Inferior parietal cortex (tissue), 1 donor: ENCODE data around the gene ZNF700.
"Not testable (repeated sequence)": the region's sequence is repeated elsewhere in the genome, so short reads cannot be mapped to it uniquely, and the experiment has no call there.

Source experiments
- DNase-seq: peaks from one replicate; pipeline ENCODE4 v3.0.0-alpha.2; 2016; ENCODE audit errors: extremely low spot score

ZNF700 gene

DNA sequence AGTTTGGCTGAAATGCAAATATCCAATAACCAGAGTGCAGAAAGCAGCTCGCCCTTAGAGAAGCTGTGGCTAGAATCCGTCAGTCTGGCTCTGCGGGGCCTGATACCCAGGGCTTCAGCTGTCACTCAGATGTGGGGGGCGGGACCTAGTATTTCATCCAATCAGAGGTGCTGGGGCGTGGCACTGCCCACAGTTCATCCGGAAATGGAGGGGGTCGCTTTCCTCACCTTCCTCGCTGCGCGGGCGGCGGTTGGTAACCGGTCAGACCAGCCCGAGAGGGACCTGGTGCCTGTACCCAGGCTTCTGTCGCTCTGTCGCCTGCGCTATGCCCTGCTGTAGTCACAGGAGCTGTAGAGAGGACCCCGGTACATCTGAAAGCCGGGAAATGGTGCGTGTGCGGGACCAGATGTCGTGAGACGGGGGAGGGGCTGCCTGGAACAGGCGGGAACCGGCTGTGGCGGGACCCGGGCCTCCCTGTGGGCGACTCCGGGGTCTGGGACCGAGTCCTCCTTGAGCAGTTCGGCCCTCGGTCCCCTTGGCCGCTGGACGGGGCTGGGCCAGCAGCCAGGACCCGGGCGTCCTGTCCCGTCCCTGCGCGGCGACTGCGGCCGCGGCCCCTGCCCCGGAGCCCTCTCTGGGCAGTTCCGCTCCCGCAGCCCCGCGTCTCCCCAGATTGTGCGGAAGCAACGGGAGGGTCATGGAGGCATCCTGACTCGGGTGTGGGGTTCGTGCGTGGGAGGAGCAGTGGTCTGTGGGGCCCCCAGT lies at the start of gene ZNF700:
Gene ZNF700, plus strand, starts transcription at position 222 of the 765 bp plus-strand sequence. Its CDS starts 104 bp downstream, at position 326.
- peak; percentile 95 for DNase-seq

DNA sequence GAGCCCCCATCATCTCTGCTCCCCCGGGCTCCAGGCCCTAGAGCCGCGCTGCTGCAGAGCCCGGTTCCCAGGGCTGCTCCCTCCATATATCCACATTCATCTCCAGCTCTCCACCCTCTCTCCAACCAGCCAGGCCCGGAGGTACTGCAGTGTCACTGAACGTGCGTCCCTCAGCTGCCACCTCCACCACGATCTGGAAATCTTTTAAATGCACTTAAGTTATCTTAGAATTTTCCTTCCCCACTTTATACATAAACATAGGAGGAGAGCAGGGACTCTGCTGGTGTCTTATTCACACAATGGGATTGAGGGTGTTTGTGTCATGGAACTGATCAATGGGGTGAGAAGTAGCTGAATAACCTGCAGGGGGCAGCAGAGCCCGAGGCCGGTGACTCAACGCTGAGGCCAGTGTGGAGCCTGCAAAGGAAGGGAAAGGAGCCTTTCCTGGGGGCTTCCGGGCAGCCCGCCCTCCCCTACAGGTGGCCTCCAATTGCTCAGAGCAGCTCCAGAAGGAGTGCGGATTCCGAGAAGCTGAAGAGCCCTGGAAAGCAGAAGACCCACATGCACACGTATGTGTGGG lies 45.1 kb upstream of the ZNF700 start:
- peak; percentile 5 for DNase-seq

DNA sequence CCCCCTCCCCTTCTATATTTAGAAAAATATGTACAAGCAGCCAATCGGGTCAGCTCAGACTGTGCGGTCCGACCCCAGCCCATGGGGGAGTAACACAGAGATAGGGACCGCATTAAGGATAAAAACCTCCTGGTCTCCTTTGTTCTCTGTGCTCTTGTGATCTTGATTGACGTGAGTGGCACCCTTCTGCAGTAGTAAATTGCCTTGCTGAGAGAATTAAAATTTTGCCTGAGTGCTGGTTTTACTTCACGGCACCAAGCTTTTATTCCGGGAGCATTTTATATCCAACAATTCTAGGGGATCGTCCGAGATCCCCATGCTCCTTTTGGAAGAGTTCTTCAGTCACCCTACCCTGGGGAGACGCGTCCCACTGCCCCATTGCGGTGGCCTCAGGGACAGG lies 44.3 kb upstream of the ZNF700 start:
- DNase-seq: no peak

DNA sequence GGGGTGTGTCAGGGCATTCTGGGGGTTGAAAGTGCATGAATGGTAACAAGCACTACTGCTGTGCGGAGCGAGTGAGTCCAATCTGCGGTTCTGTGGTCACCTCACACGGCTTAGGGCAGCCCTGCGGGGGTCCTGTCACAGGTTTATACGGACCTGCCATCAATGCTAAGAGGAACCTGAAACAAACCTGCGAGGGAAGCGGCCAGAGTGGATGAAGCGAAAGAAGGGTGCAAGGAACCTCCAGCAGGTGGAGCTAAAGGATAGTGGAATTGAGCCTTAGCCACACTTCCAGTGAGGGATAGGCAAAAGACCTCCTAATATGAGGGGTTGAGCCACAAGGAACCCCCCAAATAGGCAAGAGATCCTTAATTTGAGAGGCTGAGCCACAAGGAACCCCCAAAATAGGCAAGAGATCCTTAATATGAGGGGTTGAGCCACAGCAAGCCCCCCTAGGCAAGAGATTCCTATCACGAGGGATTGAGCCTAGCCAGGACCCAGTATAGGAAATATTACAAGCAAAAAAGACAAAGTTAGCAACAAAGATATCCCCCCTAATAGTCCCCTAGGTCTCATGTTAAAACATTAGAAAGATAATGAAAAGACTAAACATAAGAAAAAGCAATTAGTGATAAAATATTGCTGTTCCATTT lies 43.6 kb upstream of the ZNF700 start:
- peak; percentile 78 for DNase-seq

DNA sequence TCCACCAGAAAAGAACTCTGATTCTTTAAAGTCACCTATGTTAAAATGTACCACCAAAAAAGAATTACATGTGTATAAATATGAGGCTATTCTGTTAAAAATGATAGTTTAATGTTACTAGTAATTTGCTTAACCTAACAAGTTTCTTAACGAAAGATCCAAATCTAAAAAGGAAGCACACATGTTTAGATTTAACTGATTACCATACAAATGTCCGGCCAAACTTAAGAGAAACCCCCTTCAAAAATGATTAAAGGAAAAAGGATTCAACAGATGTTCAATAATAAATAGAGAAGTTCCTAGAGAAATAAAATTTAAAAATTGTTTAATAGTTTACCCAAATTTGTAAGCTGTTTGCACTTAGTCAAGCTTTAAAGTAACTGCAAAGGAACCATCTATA lies 42.3 kb upstream of the ZNF700 start:
- no peak for DNase-seq

DNA sequence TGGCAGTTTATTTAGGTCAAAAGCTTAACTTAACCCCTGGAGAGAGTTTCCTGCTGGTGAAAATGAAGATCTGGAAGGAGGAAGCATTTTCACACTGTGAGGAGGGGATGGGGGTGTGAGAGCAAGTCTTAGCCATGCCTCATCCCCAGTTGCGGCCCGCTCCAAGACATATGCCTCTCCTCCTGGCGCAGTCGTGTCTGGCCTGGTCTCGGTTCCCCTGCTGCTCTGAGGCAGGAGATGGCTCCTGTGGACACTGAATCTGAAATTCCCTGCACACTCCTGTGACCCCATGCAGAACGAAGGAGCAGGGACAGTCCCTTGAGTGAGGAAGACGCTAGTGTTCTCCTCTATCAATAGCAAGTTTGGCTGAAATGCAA lies 37.7 kb upstream of the ZNF700 start:
- DNase-seq: no peak

DNA sequence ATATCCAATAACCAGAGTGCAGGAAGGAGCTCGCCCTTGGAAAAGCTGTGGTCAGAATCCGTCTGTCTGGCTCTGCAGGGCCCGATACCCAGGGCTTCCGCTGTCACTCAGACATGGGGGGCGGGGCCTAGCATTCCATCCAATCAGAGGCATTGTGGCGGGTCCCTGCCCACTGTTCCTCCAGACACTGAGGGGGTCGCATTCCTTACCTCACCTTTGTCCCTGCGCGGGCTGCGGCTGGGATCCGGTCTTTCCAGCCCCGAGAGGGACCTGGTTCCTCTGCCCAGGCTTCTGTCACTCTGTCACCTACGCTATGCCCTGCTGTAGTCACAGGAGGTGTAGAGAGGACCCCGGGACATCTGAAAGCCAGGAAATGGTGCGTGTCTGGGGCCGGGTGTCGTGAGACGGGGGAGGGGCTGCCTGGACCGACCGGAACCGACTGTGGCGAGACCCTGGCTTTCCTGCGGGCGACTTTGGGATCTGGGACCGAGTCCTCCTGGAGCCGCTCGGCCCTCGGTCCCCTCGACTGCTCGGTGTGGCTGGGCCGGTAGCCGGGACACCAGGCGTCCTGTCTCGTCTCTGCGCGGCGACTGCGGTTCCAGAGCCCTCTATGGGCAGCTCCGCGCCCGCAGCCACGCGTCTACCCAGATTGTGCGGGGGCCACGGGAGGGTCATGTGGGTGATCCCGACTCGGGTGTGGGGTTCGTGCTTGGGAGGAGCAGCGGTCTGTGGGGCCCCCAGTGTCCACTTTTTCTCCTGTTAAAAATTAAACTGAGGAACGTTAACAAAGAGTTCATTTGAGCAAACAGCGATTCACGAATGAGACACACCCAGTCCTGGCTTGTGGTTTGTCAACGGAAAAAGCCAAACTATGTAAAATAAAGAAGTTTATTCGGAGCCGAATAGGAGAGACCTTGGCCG lies 37.0 kb upstream of the ZNF700 start, which contains the start of gene ZNF69:
Gene ZNF69, plus strand, starts transcription at position 172 of the 921 bp plus-strand sequence. Its CDS starts 142 bp downstream, at position 314.
- DNase-seq: peak; percentile 71

DNA sequence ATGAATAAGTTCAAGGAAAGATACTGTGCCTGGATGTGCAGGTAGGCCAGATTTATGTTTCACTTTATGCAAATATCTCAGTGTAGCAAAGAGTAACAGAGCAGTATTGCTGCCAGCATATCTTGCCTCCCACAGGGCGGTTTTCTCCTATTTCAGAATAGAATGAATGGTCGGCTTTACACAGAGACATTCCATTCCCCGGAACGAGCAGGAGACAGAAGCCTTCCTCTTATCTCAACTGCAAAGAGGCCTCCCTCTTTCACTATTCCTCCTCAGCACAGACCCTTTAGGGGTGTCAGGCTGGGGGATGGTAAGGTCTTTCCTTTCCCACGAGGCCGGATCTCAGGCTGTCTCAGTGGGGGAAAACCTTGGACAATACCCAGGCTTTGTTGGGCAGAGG lies 35.0 kb upstream of the ZNF700 start:
- not testable (repeated sequence) for DNase-seq

DNA sequence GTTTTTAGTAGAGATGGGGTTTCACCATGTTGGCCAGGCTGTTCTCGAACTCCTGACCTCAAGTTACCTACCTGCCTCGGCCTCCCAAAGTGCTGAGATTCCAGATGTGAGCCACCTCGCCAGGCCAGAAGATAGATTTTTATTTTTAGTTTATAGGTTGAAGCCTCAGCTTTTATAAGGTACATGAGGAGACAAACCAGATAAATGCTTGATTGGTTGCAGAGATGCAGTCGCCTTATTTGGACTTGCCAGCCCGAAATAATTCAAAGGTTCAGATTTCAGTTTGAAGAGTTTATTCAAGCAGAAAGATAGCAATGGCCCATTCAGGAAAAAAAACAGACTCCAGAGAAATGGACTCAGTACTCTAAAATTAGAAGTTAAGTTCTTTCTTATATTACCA lies 34.3 kb upstream of the ZNF700 start:
- DNase-seq: no peak

DNA sequence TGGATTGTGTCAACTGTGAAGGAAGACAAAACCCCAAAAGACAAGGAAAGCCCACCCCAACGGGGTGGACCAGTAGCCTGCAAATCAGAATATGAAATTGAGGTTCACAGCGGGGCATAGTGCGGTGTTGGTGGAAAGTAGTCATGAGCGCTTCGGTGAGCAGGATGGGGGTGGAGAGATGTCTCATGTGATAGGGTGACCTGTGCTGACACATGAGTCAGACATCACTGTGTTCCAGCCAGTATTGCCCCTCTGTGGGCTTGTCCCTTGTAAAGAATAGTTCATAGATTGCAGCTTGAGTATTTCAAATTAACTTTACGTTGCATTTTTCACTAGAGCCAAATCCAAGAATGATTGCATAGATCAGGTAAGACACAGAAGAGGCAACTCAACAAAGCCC lies 30.1 kb upstream of the ZNF700 start:
- no peak for DNase-seq

DNA sequence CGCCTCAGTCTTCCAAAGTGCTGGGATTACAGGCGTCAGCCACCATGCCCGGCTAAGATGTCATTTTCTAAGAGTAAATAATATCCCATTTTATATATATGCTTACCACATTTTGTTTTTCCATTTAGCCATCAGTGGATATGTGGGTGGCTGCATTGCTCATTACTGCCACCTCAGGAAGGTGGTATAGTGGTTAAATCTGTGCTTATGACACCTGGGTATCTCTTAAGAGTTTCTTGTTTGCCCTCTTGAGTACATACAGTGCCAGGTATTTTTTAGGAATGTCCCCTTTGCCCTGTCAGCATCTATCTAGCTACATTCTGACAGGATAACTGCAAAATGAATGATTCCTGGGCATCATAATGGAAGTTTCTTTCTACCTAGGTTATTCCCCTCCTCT lies 22.7 kb upstream of the ZNF700 start:
- no peak for DNase-seq

DNA sequence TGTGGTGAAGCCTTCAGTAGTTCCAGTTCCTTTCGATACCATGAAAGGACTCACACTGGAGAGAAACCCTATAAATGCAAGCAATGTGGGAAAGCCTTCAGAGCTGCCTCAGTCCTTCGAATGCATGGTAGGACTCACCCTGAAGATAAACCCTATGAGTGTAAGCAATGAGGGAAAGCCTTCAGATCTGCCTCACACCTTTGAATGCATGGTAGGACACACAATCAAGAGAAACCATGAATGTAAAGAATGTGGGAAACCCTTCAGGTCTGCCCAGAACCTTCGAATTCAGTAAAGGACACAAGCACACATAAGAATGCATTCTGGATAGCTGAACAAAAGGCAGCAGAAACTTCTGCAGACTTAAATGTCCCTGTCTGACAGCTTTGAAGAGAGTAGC lies 19.0 kb upstream of the ZNF700 start:
- no peak for DNase-seq

DNA sequence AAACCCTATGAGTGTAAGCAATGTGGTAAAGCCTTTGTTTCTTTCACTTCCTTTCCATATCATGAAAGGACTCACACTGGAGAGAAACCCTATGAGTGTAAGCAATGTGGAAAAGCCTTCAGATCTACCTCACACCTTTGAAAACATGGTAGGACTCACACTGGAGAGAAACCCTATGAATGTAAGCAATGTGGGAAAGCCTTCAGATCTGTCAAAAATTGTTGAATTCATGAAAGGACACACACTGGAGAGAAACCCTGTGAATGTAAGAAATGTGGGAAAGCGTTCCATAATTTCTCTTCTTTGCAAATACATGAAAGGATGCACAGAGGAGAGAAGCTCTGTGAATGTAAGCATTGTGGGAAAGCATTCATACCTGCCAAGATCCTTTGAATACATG lies 13.0 kb upstream of the ZNF700 start:
- not testable (repeated sequence) for DNase-seq

DNA sequence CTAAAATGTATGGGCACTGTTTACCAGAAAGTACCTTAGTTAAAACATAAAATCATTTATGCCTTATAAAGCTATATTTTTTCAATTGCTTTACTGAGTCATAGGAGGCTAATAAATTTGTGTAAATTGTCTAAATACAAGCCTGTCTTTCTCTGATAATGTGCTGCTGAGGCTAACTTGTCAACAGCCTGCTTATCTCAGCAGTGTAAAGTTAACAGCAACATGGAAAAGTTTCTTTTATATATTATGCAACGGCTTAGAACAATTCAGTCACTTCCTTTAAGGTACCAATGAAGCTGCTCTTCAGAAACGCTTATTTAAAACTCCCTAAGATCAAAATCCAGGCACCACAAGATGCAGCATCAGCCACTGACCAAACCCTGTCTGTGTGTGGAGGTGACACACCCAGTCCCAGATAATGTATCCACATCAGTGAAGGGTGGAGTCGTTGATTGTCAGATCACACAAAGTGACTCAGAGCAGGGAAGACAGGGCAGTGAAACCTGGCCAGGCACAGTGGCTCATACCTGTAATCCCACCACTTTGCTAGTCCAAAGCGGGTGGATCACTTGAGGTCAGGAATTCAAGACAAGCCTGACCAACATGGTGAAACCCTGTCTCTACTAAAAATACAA lies 10.4 kb upstream of the ZNF700 start:
- DNase-seq: not testable (repeated sequence)

DNA sequence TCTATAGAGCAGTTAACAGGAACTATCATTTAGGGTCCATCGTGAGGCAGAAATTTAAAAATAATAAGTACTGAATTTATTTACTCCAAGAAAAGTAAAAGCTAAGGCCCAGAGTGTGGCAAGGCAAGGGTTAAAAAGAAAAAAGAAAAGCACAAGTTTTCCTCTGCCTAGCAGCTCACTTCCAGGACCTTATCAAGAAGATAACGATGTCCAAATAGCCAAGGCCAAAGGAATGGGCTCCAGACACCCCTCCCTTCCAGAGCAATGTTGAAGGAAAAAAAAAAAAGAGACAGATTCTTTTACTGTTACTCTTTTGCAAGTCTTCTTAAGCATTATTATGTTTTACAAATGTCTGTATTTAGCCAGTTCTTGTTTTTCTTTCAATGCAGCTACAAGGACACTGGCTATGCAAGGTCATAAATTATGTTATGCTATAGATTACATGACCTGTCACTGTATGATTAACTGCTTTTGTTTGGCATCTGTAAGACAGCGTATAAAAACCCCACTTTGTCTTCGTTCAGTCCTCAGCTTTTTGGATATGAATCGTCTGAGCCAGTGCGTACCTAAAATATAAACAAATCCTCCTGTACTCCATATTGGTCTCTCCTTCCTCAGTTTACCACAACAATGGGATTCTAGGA lies 2.9 kb upstream of the ZNF700 start:
- no peak for DNase-seq

DNA sequence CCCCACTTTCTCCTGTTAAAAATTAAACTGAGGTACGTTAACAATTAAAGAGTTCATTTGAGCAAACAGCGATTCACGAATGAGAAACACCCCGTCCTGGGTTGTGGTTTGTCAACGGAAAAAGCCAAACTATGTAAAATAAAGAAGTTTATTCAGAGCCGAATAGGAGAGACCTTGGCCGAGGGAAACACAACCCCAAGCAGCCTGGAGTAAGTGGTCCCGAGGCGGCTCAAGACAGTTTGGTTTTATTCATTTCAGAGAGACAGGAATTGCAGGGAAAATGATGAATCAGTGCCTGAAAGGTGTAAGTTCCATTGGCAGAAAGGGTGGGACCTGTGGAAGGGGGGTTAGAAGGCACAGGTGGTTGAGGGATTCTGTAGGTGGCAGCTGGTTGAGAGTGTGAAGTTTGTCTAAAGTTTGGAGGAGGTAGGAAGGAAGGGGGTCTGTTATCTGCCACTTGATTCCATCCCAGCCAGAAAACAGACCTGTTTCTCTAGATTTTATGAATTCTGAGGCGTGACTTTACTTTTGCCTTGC lies 812 bp downstream of the ZNF700 start:
- DNase-seq: not testable (repeated sequence)

DNA sequence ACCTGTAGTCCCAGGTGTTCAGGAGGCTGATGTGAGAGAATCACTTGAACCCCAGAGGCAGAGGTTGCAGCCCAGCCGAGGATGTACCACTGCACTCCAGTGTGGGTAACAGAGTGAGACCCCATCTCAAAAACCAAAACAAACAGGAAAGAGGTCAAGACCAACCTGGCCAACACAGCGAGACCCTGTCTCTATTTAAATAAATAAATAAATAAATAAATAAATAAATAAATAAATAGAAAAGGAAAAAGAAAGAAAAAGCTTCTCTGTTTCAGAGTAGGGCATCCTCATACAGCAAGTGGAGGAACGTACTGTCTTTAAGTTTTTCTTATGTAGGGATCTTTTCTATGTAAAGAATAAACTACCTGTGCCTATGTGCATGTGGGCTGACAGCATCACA lies 2.3 kb downstream of the ZNF700 start:
- DNase-seq: no peak

DNA sequence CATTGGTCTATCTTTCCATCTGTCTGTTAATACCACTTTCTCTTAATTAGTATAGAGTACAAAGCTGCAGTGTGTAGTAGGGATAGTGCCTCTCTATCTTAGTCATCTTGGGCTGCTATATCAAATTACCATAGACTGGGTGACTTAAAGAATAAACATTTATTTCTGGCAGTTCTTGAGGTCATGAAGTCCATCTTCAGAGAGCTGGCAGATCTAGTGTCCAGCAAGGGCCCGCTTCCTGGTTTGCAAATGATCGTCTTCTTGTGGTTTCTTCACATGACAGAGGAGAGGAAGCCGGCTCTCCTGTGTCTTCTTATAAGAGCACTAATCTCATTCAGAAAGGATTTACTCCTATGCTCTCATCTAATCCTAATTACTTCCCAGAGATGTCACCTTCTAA lies 6.1 kb downstream of the ZNF700 start:
- DNase-seq: no peak

DNA sequence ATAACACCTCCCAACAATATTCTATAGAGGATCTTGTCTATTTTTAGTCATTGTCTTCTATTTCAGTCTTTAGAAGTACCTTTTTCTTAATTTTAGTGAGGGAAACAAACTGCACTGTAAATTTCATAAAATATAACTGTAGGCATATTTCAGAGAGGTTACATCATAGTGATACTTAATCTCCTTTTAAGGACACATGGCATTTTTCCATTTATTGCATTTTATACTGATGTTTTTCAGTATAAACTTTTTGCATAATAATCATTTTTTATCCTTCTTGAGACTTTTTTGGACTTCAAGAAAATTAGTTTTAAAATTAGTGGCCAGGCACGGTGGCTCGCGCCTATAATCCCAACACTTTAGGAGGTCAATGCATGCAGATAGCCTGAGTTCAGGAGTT lies 6.6 kb downstream of the ZNF700 start:
- no peak for DNase-seq

DNA sequence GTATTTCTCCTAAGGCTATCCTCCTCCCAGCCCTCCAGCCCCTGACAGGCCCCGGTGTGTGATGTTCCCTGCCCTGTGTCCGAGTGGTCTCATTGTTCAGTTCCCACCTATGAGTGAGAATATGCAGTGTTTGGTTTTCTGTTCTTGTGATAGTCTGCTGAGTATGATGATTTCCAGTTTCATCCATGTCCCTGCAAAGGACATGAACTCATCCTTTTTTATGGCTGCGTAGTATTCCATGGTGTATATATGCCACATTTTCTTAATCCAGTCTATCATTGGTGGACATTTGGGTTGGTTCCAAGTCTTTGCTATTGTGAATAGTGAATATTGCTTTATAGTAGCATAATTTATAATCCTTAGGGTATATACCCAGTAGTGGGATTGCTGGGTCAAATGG lies 10.9 kb downstream of the ZNF700 start:
- not testable (repeated sequence) for DNase-seq

DNA sequence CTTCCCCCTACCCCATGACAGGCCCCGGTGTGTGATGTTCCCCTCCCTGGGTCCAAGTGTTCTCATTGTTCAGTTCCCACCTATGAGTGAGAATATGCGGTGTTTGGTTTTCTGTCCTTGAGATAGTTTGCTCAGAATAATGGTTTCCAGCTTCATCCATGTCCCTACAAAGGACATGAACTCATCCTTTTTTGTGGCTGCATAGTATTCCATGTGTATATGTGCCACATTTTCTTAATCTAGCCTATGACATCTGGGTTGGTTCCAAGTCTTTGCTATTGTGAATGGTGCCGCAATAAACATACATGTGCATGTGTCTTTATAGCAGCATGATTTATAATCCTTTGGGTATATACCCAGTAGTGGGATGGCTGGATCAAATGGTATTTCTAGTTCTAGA lies 13.5 kb downstream of the ZNF700 start:
- DNase-seq: not testable (repeated sequence)
